Spleen (tissue), 13 donors: ENCODE results near the gene TMC7. TPM values are rescaled to one million over a fixed set of nuclear protein-coding genes. Genes with fewer than 3 reads are reported as not detected.
A peak's percentile ranks its signal among the peaks of the same experiment; 100 is the strongest.

Experiments
- DNase-seq: peaks from one replicate; pipeline ENCODE4 v3.0.0-alpha.2; 2020
- H3K27ac ChIP-seq, 8 donors: fragments of 200-600 bp; sonication (generic) in 7 of 8; 1 replicate in 4 of 8; 2 replicates in 4 of 8; pipeline versions ENCODE4 v1.5.0 to v1.8.0; 2016 to 2021; ENCODE audit warnings: inconsistent platforms in 4 of 8, mild to moderate bottlenecking in 4 of 8, moderate library complexity in 1 of 8
- H3K27me3 ChIP-seq, 7 donors: fragments of 200-600 bp; sonication (generic) in 6 of 7; replicated peaks in 1 of 7; 1 replicate in 4 of 7; 2 replicates in 3 of 7; pipeline versions ENCODE4 v1.5.0 to v1.8.0; 2016 to 2021; ENCODE audit warnings: inconsistent platforms in 3 of 7, mild to moderate bottlenecking in 1 of 7
- H3K36me3 ChIP-seq, 6 donors: fragments of 200-600 bp; sonication (generic) in 5 of 6; 1 replicate in 4 of 6; 2 replicates in 2 of 6; pipeline versions ENCODE4 v1.5.0 to v1.8.0; 2016 to 2021; ENCODE audit warnings: inconsistent platforms in 2 of 6
- H3K4me1 ChIP-seq, 6 donors: fragments of 200-600 bp; sonication (generic) in 5 of 6; 1 replicate in 3 of 6; 2 replicates in 3 of 6; pipeline versions ENCODE4 v1.5.0 to v1.8.0; 2016 to 2021; ENCODE audit warnings: inconsistent platforms in 3 of 6
- H3K4me3 ChIP-seq, 8 donors: fragments of 200-600 bp; sonication (generic) in 7 of 8; 1 replicate in 4 of 8; 2 replicates in 4 of 8; pipeline versions ENCODE4 v1.5.0 to v1.8.0; 2016 to 2021; ENCODE audit warnings: inconsistent platforms in 4 of 8, mild to moderate bottlenecking in 4 of 8, moderate library complexity in 2 of 8
- H3K9me3 ChIP-seq, 8 donors: fragments of 200-600 bp; sonication (generic) in 7 of 8; 1 replicate in 4 of 8; 2 replicates in 4 of 8; pipeline versions ENCODE4 v1.5.0 to v1.8.0; 2016 to 2021; ENCODE audit warnings: inconsistent platforms in 4 of 8
- POLR2A ChIP-seq, 3 donors: fragments of 450-650 bp; IDR thresholded peaks; one replicate each; pipeline ENCODE4 v1.5.1; 2017; ENCODE audit warnings: antibody characterized with exemption in 3 of 3, mild to moderate bottlenecking in 1 of 3
- POLR2AphosphoS5 ChIP-seq, 3 donors: sonication (generic); formaldehyde crosslinking; IDR thresholded peaks; one replicate each; pipeline ENCODE4 v1.5.1; 2017; ENCODE audit warnings: antibody characterized with exemption in 3 of 3
- WGBS, 5 donors: extraction: QIAGEN DNeasy Blood & Tissue Kit in 3 of 5; methylation state at CpG; one replicate each; pipeline versions ENCODE4 v1.1.5 to v1.1.7; 2013 to 2018; 5-methylcytosine and 5-hydroxymethylcytosine counted together
- intact Hi-C: fragments of 100-400 bp; cut with DNase I; formaldehyde crosslinking; loops from one replicate; pipeline ENCODE4 v1.15.0; 2023; ENCODE audit warnings: low total_unique reads
- long read RNA-seq, 2 donors: transcript quantifications; one replicate each; lab custom pipeline, GENCODE V29; 2026
- polyA plus RNA-seq, 3 donors: library from polyadenylated mRNA; stranded (reverse); fragments of 200-250 nt; gene quantifications; one replicate each; pipeline ENCODE4 v1.2.1, GENCODE V29; 2013
- total RNA-seq, 7 donors: library from RNA; depleted of rRNA in 3 of 7; stranded (reverse); fragments of >200 nt in 3 of 7; fragmentation: NEBNext Ultra II Directional in 4 of 7; extraction: Animal tissue kit (Norgen Biotek cat#: 25700) in 4 of 7; gene quantifications; one replicate each; pipeline versions ENCODE4 v1.1.0 to v1.2.1, GENCODE V29; 2016 to 2021
- TF ChIP-seq, protein P1 (sequence below), 11 experiments: fragments of 200-600 bp in 7 of 11; fragments of 450-650 bp in 4 of 11; sonication (generic) in 4 of 11; IDR thresholded peaks in 8 of 11; conservative IDR thresholded peaks in 3 of 11; 1 replicate in 7 of 11; 2 replicates in 4 of 11; pipeline versions ENCODE4 v1.4.0 to v1.8.0; 2016 to 2021; ENCODE audit warnings: antibody characterized with exemption in 11 of 11, inconsistent platforms in 4 of 11, mild to moderate bottlenecking in 1 of 11
- donor health status: healthy with polysubstance abuse.
- donor health status: DM: no; HTN: no; CAD: no; lungs with moderate emphysema.
- donor health status: DM: no; HTN: no; CAD: no.
- donor health status: Bipolar disorder and iron deficiency.
- donor health status: healthy.
- donor health status: DM: no; HTN: no; CAD: no.
- donor health status: DM: yes; HTN: yes; CAD: no.

Gene TMC7
- under 1 TPM; 0.23 to 0.60 (median 0.37) TPM for total RNA-seq
- under 1 TPM; 0.15 to 0.38 (median 0.20) TPM for polyA plus RNA-seq
- long read RNA-seq, donor 1, result 0 reads
- long read RNA-seq, donor 2, result 0 reads

DNA sequence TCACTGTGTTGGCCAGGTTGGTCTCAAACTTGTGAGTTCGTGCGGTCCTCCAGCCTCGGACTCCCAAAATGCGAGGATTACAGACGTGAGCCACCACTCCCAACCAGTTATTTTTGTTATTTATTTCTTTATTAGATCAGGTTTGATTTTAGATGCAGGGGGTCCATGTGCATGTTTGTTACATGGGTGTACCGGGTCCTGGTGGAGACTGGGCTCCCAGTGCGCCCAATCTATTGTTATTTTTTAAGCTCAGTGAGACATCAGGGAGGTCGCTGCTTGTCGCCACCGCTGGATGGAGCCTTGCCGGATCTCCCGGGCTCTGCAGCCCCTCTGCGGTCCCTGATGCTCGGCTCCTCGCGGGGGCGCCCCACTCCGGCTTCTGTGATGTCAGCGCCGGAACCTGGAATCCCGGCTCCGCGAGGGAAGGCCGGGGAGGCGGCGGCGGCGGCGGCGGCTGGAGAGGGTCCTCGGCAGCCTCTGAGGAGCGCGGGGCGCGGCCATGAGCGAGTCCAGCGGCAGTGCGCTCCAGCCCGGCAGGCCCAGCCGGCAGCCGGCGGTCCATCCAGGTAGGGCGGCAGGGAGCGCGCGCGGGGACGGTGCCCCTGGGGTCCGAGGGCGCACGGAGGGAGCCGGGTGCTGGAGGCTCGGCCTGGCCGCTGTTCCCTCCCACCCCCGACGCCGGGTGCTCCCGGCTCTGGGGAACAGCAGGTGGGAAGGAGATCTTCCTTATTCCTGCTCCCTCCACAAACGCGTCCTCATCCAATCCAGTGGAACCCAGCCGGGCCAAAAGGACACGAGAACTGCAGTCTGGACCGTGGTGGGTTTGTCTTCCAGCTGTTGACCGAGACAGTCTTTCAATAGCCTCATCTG is at the start of gene TMC7:
TMC7 (plus strand) TSS at position 370 of the 870 bp plus-strand sequence; CDS start at position 500, 130 bp downstream.
- 9 to 15% (median 9%) methylated on average over 32 to 64 of the region's 64 CpGs for WGBS, 5 donors
- Histone ChIP-seq H3K27me3 (peaks cover 0 to 55% (median 11%) of the 10 kb centered on the region in 7 donors), H3K27ac (peak within 1 kb of the TSS in 4 of 8 donors; percentile 0 to 57 (median 40)), H3K9me3 (no peaks in the 10 kb centered on the region), H3K4me3 (peak within 1 kb of the TSS; percentile 21 to 69 (median 32)), H3K36me3 (no peaks in the 10 kb centered on the region), H3K4me1 (peaks cover 0 to 13% (median 10%) of the 10 kb centered on the region in 6 donors)
- DNase-seq, result peak; percentile 76
- TF ChIP-seq POLR2A (IDR thresholded peaks at IDR 0.05), result no peak
- TF ChIP-seq POLR2AphosphoS5 (IDR thresholded peaks at IDR 0.05), result peak in 2 of 3 donors; percentile 42 to 53
- TF ChIP-seq, protein P1, sequence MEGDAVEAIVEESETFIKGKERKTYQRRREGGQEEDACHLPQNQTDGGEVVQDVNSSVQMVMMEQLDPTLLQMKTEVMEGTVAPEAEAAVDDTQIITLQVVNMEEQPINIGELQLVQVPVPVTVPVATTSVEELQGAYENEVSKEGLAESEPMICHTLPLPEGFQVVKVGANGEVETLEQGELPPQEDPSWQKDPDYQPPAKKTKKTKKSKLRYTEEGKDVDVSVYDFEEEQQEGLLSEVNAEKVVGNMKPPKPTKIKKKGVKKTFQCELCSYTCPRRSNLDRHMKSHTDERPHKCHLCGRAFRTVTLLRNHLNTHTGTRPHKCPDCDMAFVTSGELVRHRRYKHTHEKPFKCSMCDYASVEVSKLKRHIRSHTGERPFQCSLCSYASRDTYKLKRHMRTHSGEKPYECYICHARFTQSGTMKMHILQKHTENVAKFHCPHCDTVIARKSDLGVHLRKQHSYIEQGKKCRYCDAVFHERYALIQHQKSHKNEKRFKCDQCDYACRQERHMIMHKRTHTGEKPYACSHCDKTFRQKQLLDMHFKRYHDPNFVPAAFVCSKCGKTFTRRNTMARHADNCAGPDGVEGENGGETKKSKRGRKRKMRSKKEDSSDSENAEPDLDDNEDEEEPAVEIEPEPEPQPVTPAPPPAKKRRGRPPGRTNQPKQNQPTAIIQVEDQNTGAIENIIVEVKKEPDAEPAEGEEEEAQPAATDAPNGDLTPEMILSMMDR (IDR thresholded peaks at IDR 0.05 in 8 of 11, conservative IDR thresholded peaks at IDR 0.05 in 3 of 11), result peak in 7 of 11 experiments; percentile 42 to 68 (median 48)
- intact Hi-C loops, result loop anchor here (10.0 kb wide), 1 partner anchor 91 kb away; no protein-coding TSS in a partner anchor

DNA sequence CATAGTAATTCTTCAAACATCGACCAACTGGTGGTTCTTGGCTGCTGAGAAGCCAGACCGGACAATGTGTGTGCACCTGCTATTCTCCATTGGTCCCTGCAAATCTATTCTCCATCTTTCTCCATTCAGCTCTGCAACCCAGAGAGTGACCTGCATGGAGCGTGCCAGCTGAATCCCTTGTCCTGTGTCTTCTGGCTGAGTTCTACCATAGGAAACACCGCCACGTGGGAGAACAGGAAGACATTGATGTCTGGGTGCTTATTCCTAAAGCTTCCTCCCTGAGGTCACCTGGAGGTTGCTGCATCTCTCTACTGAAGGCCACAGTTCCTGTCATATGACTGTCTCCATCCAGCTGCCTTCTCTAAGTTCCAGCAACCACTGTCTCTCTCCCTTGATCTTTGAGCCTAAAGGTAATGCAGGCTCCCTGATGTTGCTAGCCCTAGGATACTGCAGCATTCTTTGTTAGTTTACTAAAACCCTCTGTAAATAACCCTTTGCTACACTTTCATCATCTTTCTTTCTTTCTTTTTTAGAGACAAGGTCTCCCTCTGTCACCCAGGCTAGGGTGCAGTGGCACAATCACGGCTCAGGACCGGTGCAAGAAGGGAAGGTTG is 46.9 kb upstream of the TMC7 start:
- 60 to 81% (median 72%) methylated on average over 7 of the region's 7 CpGs for WGBS, 5 donors

DNA sequence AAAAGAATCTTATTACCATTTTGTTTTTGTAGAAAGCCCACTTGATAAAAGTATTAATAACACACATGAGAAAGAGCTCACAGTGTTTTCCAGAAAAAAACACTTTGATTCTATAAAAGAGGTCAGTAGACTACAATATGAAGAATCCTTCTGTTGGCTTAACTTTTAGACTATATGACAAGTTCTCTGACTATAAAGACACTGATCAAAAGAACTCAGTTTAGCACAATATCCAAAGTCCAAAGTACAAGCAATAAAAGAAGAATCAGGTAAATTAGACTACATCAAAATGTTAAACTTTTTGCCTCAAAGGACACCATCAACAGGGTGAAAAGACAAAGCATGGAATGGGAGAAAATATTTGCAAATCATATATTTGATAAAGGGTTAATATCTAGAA is 46.3 kb upstream of the TMC7 start:
- TF ChIP-seq POLR2AphosphoS5 (IDR thresholded peaks at IDR 0.05) (no peak), POLR2A (IDR thresholded peaks at IDR 0.05) (no peak)
- TF ChIP-seq, protein P1 (IDR thresholded peaks at IDR 0.05 in 8 of 11, conservative IDR thresholded peaks at IDR 0.05 in 3 of 11), result no peak
- intact Hi-C loops, result no loop called here
- no peak for DNase-seq
- Histone ChIP-seq H3K27ac (no peak overlapping the region), H3K4me1 (no peaks in the 10 kb centered on the region), H3K36me3 (no peaks in the 10 kb centered on the region), H3K9me3 (no peaks in the 10 kb centered on the region), H3K4me3 (no peak overlapping the region), H3K27me3 (no peaks in the 10 kb centered on the region)

More for the DNA sequence above, 46.9 kb upstream of the TMC7 start:
- Histone ChIP-seq H3K27me3 (no peaks in the 10 kb centered on the region), H3K4me3 (no peak overlapping the region), H3K36me3 (no peaks in the 10 kb centered on the region), H3K9me3 (no peaks in the 10 kb centered on the region), H3K4me1 (no peaks in the 10 kb centered on the region), H3K27ac (no peak overlapping the region)
- DNase-seq, result no peak
- intact Hi-C loops, result no loop called here
- no peak for TF ChIP-seq POLR2AphosphoS5 (IDR thresholded peaks at IDR 0.05)
- TF ChIP-seq, protein P1 (IDR thresholded peaks at IDR 0.05 in 8 of 11, conservative IDR thresholded peaks at IDR 0.05 in 3 of 11), result no peak
- no peak for TF ChIP-seq POLR2A (IDR thresholded peaks at IDR 0.05)

DNA sequence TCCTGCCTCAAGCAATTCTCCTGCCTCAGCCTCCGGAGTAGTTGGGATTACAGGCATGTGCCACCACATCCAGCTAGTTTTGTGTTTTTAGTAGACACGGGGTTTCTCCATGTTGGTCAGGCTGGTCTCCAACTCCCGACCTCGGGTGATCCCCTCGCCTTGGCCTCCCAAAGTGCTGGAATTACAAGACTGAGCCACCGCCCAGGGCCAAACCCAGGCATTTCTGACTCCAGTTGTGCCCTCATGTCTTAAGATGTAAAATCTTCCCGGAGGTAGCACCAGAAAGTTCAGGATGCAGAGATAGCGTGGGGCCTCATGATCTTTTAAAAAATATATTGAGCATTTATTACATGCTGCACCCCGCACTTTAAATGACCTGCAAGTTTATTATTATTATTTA is 44.7 kb upstream of the TMC7 start:
- H3K27ac ChIP-seq, result no peak overlapping the region
- no peak for DNase-seq
- intact Hi-C loops, result no loop called here
- no peak for TF ChIP-seq POLR2AphosphoS5 (IDR thresholded peaks at IDR 0.05)
- no peak for TF ChIP-seq POLR2A (IDR thresholded peaks at IDR 0.05)
- TF ChIP-seq, protein P1 (IDR thresholded peaks at IDR 0.05 in 8 of 11, conservative IDR thresholded peaks at IDR 0.05 in 3 of 11), result no peak
- no peaks in the 10 kb centered on the region for H3K4me1 ChIP-seq
- no peaks in the 10 kb centered on the region for H3K36me3 ChIP-seq
- no peak overlapping the region for H3K4me3 ChIP-seq
- H3K9me3 ChIP-seq, result no peaks in the 10 kb centered on the region
- WGBS, 5 donors, result 95 to 99% (median 95%) methylated on average over 9 of the region's 9 CpGs
- no peaks in the 10 kb centered on the region for H3K27me3 ChIP-seq
